ENCODE data around the gene SRGAP3.
"Not testable (repeated sequence)": the region's sequence is repeated elsewhere in the genome, so short reads cannot be mapped to it uniquely, and the experiment has no call there.

The SRGAP3 gene

DNA sequence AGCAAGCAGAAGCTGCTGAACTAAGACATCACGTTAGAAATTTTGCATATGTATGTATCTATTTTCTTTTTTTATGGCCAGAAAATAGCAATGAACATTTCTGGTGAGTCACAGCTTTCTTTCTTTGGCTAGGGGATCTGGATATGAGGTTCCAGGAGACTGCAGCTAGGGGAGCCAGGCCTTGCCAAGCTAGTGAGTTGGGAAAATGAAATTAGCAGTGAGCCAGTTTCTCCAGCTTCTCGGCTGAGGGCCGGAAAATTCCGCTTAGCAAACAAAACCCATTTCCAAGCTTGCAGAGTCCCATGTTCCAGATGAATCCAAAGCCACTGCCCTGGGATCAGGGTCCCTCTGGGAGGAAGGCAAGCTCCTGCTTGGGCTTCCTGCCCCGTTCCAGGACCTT, 137.6 kb downstream of the SRGAP3 start:
- no peak for DNase-seq (ENCODE audit: low read depth)

DNA sequence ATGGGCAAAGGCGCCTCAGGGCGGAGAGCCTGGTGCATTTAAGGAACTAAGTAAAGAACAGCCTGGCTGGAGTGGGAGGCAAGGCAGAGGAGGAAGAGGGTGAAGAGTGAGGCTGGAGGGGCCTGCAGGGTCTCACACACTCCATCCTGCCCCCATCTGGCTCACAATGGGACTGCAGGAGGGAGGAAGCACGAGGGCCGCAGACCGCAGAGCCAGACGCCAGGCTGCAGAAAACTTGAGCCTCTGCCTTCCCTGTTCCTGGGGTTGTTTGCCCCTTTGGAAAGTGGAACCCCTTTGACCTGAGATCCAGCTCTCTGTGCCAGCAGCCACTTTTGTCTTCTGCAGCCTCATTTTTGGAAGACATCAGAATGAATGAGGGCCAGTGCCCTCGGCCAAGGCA, 138.0 kb downstream of the SRGAP3 start:
- DNase-seq (ENCODE audit: low read depth), result no peak

DNA sequence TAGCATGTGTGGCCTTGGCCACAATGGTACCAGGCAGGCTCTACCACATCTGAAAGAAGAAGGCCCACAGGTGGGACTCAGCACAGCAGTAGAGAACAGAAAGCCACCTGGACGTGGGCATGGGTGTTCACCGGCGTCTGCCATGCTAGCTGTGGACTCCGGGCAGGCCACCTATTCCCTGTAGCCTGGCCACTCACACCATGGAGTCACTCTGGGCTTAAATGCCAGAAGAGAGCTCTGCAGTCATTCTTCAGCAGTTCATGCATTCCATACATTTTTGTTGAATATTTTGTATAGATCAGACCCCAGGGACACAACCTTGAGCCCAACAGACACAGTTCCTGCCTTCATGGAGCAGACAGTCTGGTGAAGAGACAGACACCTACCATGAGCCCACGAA, 138.6 kb downstream of the SRGAP3 start:
- DNase-seq (ENCODE audit: low read depth), result no peak

DNA sequence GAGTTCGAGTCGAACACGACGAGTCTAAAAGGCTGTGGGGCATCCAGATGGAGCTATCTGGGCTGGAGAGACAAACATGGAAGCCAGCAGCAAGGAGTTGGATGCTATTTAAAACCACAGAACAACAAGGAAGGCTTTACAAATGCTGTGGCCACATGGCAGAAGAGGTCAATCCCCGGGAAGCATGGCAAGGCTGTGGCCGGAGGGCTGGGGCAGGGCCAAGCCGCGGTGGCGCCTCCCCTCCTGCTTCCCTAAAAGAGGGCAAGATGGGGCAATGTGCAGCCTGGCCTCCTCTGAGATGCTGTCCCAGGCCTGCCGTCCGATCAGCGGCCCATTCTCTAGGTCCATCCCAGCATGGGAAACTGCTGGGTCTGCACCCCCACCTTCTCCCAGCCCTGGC, 139.1 kb downstream of the SRGAP3 start:
- DNase-seq (ENCODE audit: low read depth), result no peak

DNA sequence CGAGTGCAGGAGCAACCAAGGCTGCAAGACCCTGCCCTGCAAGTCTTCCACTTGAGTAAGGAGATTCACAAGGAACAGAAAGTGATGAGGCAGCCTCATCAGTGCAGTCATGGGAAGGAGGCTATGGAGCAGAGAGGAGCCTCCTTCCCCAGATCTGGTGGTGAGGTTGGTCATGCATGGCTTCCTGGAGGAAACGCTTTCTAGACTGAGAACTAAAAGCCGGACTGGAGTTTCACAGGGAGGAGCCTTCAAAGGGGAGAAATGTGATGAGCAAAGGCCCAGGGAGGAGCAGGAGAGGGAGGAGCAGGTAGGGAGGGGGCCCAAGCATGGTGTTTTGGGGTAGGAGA, 139.9 kb downstream of the SRGAP3 start:
- DNase-seq (ENCODE audit: low read depth), result no peak

GRCh38 chr3:9108876-9109567, 140.4 kb downstream of the SRGAP3 start:
- no peak for DNase-seq (ENCODE audit: low read depth)

DNA sequence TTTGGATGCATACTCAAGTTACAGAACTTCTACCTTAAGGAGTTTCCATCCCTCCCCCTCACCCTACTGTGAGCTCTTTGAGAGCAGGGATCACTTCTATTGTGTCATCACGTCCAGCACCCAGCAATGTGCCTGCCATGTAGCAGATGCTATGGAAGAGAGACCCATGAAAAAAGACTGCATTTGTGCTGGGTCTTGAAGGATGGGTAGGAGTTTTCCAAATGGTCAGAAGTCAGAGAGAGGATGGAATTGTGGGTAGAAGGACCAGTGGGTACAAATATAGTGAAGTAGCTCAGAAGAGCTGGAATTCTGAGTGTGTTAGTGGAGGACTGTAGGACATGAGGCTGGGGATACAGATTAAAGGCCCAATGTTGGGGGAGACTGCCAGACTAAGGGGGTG, 141.7 kb downstream of the SRGAP3 start:
- no peak for DNase-seq (ENCODE audit: low read depth)

DNA sequence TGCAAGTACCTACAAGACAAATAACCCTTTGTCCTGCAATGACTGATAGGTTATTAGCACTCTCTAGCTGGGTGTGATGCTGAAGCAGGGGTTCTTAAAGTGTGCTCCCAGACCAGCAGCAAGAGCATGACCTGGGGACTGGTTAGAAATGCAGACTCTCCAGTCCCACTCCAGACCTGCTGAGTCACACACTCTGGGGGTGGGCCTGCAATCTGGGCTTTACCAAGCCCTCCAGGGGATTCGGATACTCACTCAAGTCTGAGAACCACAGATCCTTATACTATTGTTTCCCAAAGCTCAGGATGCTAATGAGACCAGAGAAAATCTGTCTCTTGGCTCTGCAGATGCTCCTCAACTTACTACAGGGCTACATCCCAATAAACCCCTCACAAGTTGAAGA, 144.0 kb downstream of the SRGAP3 start:
- no peak for DNase-seq (ENCODE audit: low read depth)

DNA sequence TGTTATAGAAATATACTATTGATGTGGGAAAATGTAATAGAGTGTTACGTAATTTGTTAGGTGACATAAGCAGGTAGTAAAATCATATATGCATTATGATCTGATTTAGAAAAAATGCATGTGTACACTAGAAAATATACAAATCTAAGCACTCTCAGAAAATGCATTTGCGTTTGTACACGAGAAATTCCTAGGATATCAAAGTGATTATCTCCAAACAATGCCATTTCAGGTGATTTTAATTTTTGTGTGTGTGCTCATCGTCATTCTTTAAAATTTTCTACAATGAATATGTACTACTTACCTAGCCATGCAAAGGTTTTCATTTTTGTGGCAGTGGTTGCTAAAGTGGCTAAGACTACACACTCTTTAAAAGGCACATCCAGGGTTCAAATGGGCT, 145.3 kb downstream of the SRGAP3 start:
- no peak for DNase-seq (ENCODE audit: low read depth)

- DNase-seq (ENCODE audit: low read depth), result no peak
Measured at GRCh38 chr3:9102240-9102981, 147.0 kb downstream of the SRGAP3 start.

GRCh38 chr3:9101286-9101685, 148.2 kb downstream of the SRGAP3 start:
- DNase-seq (ENCODE audit: low read depth), result no peak

DNA sequence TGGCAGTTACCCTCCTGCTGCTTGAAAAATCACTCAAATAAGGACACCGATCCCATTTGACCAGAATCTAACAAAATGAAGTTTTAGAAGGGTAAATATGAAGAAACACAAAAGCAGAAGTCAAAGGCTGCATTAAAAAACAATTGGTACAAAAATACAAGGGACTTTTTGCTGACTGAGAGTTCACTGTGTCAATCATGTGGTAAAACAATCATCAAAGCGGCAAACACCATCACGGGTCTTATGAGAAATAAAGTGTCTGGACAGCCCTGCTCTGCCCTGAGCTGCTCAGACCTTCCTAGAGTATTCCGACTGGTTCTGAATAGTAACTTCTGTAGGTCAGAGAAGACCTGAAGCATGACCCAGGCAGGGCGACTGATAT, 148.9 kb downstream of the SRGAP3 start:
- no peak for DNase-seq (ENCODE audit: low read depth)

DNA sequence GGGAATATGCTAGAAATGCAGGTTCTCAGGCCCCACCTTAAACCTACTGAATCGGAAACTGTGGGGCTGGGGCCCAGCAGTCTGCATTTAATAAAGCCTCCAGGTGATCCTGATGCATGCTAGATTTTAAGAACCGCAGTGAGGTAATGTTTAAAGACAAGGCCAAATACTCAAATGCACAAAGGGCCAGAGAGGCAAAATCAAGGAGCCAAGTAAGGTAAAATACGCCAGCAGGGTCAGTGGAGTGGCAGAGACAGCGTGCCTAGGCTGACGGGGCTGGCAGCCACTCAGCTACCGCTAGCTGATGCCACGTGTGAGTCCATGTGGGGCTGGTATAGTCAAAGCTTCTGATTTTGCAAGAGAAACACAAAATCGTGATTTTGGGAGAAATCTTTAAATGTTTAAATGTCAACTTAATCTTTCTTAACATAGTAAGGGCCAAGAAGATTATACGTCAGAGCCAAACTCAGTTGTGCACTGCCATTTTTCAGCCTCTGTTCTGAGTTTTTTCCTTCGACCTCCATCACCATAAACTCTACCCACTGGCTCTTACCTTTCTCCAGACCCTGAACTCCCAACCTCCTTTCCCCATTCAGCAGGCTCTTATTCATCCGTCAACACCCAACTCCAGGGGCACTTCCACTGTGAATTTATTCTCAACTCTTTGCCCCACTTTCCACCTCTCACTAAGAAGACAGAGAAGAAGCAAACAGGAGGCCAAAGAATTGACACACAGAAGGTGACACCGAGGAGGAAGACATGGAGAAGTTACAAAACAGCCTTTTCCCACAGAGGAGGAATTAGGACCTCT, 149.5 kb downstream of the SRGAP3 start:
- no peak for DNase-seq (ENCODE audit: low read depth)

DNA sequence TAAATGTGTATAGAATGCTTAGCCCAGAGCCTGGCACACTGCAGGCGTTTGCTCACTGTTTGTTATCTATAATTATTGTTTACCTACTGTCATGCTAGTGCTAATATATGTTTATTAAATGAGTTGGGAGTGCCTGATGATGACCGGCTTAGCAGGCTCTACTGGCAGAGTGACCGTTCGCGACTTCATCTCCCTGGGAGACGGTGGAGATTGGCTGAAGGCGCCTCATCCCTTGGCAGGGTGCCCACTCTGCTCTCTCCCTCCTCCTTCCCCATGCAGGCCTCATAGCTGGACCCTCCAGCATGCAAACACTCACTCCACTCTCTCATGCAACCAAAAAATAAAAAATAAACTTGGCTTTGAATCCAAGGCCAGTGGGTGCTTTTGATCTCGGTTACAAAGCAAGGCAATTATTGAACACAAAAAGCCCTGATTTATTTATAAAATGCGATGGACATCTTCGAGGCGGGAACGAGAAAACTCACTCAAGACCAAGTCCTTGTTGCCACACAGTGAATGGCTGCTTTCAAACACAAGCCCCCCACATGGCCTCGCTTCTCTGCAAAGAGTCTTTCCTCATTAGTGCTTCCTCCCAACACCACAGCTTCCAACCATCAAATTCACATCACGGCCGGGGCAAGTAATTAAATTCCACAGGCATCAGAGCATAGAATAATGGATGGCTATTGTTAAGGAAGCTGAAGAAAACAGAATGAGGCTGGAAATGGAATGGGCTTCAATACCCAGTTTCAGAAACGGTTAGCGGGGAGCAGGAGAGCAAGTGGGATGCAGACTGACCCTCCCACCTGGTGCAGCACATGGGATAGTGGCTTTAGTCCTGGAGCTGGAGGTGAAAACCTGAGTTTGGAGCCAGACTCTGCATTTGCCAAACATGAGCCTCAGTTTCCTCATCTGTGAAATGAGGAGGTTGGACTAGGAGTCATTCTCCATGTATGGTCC, 150.4 kb downstream of the SRGAP3 start:
- no peak for DNase-seq (ENCODE audit: low read depth)

GRCh38 chr3:9097495-9097894, 152.0 kb downstream of the SRGAP3 start:
- DNase-seq (ENCODE audit: low read depth), result no peak

DNA sequence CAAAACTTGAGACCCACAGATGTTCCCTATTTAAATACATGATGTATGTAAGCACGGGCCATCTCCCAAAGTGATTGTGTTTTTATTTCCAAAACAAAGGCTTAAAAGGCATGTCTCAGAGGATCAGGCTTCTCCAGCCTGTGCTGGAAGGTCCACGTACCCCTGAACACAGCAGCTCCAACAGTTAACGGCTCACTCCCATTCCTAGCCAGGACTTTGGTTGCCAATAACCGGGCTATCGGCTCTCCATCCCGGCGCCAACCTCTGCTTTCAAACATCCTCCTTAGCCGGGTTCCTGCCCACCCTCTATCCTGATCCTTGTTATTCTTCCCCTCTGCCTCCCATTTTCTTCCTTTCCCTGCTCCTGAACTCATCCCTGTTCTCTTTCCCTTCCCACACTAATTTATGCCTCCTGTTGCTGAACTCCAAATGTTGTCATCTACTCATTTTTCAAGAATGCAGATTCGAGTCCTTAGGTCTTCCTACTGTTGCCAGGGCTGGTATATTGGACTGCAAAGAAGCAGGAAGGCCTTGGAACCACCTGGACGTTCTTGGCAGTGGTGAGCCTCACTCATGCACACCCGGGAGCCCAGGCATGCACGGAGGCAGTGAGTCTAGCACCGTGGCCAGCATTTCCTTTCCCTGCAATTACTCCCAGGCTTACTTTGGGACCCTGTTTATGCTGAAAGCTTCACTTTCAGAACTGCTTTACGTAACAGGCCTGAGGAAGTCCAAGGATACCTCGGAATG, 157.8 kb downstream of the SRGAP3 start:
- DNase-seq (ENCODE audit: low read depth), result no peak

- no peak for DNase-seq (ENCODE audit: low read depth)
Measured at GRCh38 chr3:9088441-9089353, 160.7 kb downstream of the SRGAP3 start.

- DNase-seq (ENCODE audit: low read depth), result no peak
Measured at GRCh38 chr3:9087831-9088413, 161.5 kb downstream of the SRGAP3 start.

GRCh38 chr3:9085428-9085827, 164.0 kb downstream of the SRGAP3 start:
- DNase-seq (ENCODE audit: low read depth), result not testable (repeated sequence)
